ENCODE results near the gene SPOCK1. TPM values are rescaled to one million over a fixed set of nuclear protein-coding genes. Genes with fewer than 3 reads are reported as not detected.

Gene SPOCK1
- polyA plus RNA-seq, 1 donor = 6.3 TPM

GRCh38 chr5:137024044-137024443, 475.1 kb downstream of the SPOCK1 start:
- no peak overlapping the region for H3K4me3 ChIP-seq (ENCODE audit: low read length)
- DNase-seq = no peak
- no peaks in the 10 kb centered on the region for H3K4me1 ChIP-seq (ENCODE audit: control insufficient read depth, insufficient read depth, low read length)
- H3K9me3 ChIP-seq (ENCODE audit: control insufficient read depth, low read depth, low read length) = no peaks in the 10 kb centered on the region
- H3K36me3 ChIP-seq (ENCODE audit: control insufficient read depth, insufficient read depth, low read length) = no peaks in the 10 kb centered on the region
- no peak overlapping the region for H3K27ac ChIP-seq (ENCODE audit: low read length)
- peaks cover 3% of the 10 kb centered on the region for H3K27me3 ChIP-seq (ENCODE audit: control insufficient read depth, insufficient read depth, low read length)
- no CpG with 5 or more reads among the region's 4 CpGs for WGBS (ENCODE audit: insufficient coverage, low lambda C conversion rate)

GRCh38 chr5:137023371-137023770, 475.8 kb downstream of the SPOCK1 start:
- no peaks in the 10 kb centered on the region for H3K9me3 ChIP-seq (ENCODE audit: control insufficient read depth, low read depth, low read length)
- H3K27ac ChIP-seq (ENCODE audit: low read length) = no peak overlapping the region
- no CpG with 5 or more reads among the region's 5 CpGs for WGBS (ENCODE audit: insufficient coverage, low lambda C conversion rate)
- H3K4me3 ChIP-seq (ENCODE audit: low read length) = no peak overlapping the region
- no peaks in the 10 kb centered on the region for H3K4me1 ChIP-seq (ENCODE audit: control insufficient read depth, insufficient read depth, low read length)
- DNase-seq = no peak
- H3K27me3 ChIP-seq (ENCODE audit: control insufficient read depth, insufficient read depth, low read length) = peaks cover 3% of the 10 kb centered on the region
- H3K36me3 ChIP-seq (ENCODE audit: control insufficient read depth, insufficient read depth, low read length) = no peaks in the 10 kb centered on the region

DNA sequence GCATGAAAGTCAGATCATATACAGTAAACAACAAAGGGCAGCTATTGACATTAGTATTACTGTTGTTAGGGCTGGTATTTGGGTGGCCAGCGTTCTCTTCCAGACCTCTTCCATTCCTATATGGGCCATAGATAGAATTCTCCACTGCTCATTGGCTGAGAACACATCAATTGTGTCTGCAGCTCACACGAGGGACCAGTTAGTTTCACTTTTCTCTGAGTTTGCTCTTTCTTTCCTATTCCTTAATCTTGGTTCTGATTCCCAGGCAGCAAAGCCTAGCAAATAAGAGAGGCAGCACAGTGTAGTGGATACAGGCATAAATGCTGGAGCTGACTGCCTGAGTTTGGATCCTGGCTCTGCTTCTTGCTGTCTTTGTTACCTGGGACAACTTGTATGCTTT, 476.4 kb downstream of the SPOCK1 start:
- no peak for DNase-seq
- Histone ChIP-seq H3K27me3 (ENCODE audit: control insufficient read depth, insufficient read depth, low read length) (peaks cover 3% of the 10 kb centered on the region), H3K4me3 (ENCODE audit: low read length) (no peak overlapping the region), H3K27ac (ENCODE audit: low read length) (no peak overlapping the region), H3K4me1 (ENCODE audit: control insufficient read depth, insufficient read depth, low read length) (no peaks in the 10 kb centered on the region), H3K36me3 (ENCODE audit: control insufficient read depth, insufficient read depth, low read length) (no peaks in the 10 kb centered on the region), H3K9me3 (ENCODE audit: control insufficient read depth, low read depth, low read length) (no peaks in the 10 kb centered on the region)
- 56% methylated on average over 2 of the region's 2 CpGs for whole genome bisulfite sequencing (ENCODE audit: insufficient coverage, low lambda C conversion rate)

DNA sequence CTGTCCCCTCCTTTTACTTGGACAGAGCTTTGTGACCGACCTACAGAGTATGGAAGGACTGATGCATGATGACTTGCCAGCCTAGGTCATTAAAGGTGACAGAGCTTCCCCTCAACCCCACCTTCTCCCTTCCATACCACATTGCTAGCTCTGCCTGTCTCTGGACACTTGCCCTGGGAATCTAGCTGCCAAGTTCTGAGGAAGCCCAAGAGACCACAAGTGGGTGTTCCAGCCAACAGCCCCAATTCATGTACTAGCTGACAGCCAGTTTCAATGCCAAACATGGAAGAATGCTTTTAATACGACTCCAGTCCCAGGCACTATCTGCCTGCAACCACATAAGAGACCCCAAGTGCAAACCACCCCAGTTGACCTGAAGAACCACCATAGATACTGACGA, 477.1 kb downstream of the SPOCK1 start:
- H3K27ac ChIP-seq (ENCODE audit: low read length) = no peak overlapping the region
- no peaks in the 10 kb centered on the region for H3K36me3 ChIP-seq (ENCODE audit: control insufficient read depth, insufficient read depth, low read length)
- no peaks in the 10 kb centered on the region for H3K4me1 ChIP-seq (ENCODE audit: control insufficient read depth, insufficient read depth, low read length)
- peaks cover 3% of the 10 kb centered on the region for H3K27me3 ChIP-seq (ENCODE audit: control insufficient read depth, insufficient read depth, low read length)
- no peak for DNase-seq
- H3K9me3 ChIP-seq (ENCODE audit: control insufficient read depth, low read depth, low read length) = no peaks in the 10 kb centered on the region
- H3K4me3 ChIP-seq (ENCODE audit: low read length) = no peak overlapping the region
- WGBS (ENCODE audit: insufficient coverage, low lambda C conversion rate) = no CpG with 5 or more reads among the region's 3 CpGs

DNA sequence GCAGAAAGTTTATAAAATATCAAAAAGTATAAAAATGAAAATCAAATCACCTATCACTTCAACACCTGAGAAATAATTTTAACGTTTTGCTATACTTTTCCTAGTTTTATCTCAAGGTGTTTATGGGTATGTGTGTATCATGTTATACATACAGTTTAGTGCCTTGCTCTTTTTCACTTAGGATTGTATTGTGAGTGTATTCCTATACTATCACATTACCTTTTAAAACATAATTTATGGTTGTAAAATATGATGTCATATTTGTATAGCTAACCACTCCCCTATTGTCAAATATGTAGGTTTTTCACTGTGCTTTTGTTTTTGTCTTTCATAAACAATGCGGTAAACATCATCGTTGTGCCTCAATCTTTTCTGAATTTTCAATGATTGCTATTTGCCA, 479.9 kb downstream of the SPOCK1 start:
- DNase-seq = no peak
- WGBS (ENCODE audit: insufficient coverage, low lambda C conversion rate) = 85% methylated on average over 3 of the region's 3 CpGs
- Histone ChIP-seq H3K4me1 (ENCODE audit: control insufficient read depth, insufficient read depth, low read length) (no peaks in the 10 kb centered on the region), H3K9me3 (ENCODE audit: control insufficient read depth, low read depth, low read length) (no peaks in the 10 kb centered on the region), H3K27ac (ENCODE audit: low read length) (no peak overlapping the region), H3K36me3 (ENCODE audit: control insufficient read depth, insufficient read depth, low read length) (no peaks in the 10 kb centered on the region), H3K27me3 (ENCODE audit: control insufficient read depth, insufficient read depth, low read length) (peaks cover 7% of the 10 kb centered on the region), H3K4me3 (ENCODE audit: low read length) (no peak overlapping the region)

GRCh38 chr5:137016783-137017324, 482.3 kb downstream of the SPOCK1 start:
- H3K9me3 ChIP-seq (ENCODE audit: control insufficient read depth, low read depth, low read length) = no peaks in the 10 kb centered on the region
- no peak overlapping the region for H3K4me3 ChIP-seq (ENCODE audit: low read length)
- no peaks in the 10 kb centered on the region for H3K36me3 ChIP-seq (ENCODE audit: control insufficient read depth, insufficient read depth, low read length)
- peaks cover 4% of the 10 kb centered on the region for H3K27me3 ChIP-seq (ENCODE audit: control insufficient read depth, insufficient read depth, low read length)
- no peaks in the 10 kb centered on the region for H3K4me1 ChIP-seq (ENCODE audit: control insufficient read depth, insufficient read depth, low read length)
- no peak for DNase-seq
- WGBS (ENCODE audit: insufficient coverage, low lambda C conversion rate) = no CpG with 5 or more reads among the region's 5 CpGs
- H3K27ac ChIP-seq (ENCODE audit: low read length) = no peak overlapping the region

GRCh38 chr5:137015540-137016116, 483.5 kb downstream of the SPOCK1 start:
- no peaks in the 10 kb centered on the region for H3K9me3 ChIP-seq (ENCODE audit: control insufficient read depth, low read depth, low read length)
- no CpG with 5 or more reads among the region's 2 CpGs for WGBS (ENCODE audit: insufficient coverage, low lambda C conversion rate)
- no peaks in the 10 kb centered on the region for H3K36me3 ChIP-seq (ENCODE audit: control insufficient read depth, insufficient read depth, low read length)
- H3K27ac ChIP-seq (ENCODE audit: low read length) = no peak overlapping the region
- no peak for DNase-seq
- H3K4me3 ChIP-seq (ENCODE audit: low read length) = no peak overlapping the region
- H3K4me1 ChIP-seq (ENCODE audit: control insufficient read depth, insufficient read depth, low read length) = no peaks in the 10 kb centered on the region
- H3K27me3 ChIP-seq (ENCODE audit: control insufficient read depth, insufficient read depth, low read length) = peaks cover 4% of the 10 kb centered on the region

DNA sequence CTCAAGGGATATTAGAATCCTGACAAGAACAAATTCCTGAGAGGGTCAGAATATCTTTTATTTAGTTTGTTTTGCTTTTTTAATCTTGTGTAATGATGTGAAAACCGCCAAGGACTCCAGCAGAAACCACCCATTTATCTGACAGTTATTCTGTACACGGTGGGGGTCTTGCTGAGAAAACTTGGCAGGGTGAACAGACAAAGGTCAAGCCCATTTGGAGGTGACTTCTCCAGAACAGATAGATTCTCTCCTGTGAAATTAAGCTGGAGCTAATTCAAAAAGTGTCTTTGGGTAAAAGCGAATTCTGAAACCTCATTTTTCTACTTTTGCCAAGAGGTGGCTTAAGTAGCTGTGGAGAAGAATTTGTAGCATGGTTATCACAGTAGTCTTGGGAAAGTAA, 484.4 kb downstream of the SPOCK1 start:
- Histone ChIP-seq H3K4me3 (ENCODE audit: low read length) (no peak overlapping the region), H3K4me1 (ENCODE audit: control insufficient read depth, insufficient read depth, low read length) (no peaks in the 10 kb centered on the region), H3K9me3 (ENCODE audit: control insufficient read depth, low read depth, low read length) (no peaks in the 10 kb centered on the region), H3K27me3 (ENCODE audit: control insufficient read depth, insufficient read depth, low read length) (peaks cover 4% of the 10 kb centered on the region), H3K27ac (ENCODE audit: low read length) (no peak overlapping the region), H3K36me3 (ENCODE audit: control insufficient read depth, insufficient read depth, low read length) (no peaks in the 10 kb centered on the region)
- DNase-seq = no peak
- WGBS (ENCODE audit: insufficient coverage, low lambda C conversion rate) = no CpG with 5 or more reads among the region's 3 CpGs

- Histone ChIP-seq H3K27ac (ENCODE audit: low read length) (no peak overlapping the region), H3K4me1 (ENCODE audit: control insufficient read depth, insufficient read depth, low read length) (no peaks in the 10 kb centered on the region), H3K9me3 (ENCODE audit: control insufficient read depth, low read depth, low read length) (no peaks in the 10 kb centered on the region), H3K27me3 (ENCODE audit: control insufficient read depth, insufficient read depth, low read length) (no peaks in the 10 kb centered on the region), H3K4me3 (ENCODE audit: low read length) (no peak overlapping the region), H3K36me3 (ENCODE audit: control insufficient read depth, insufficient read depth, low read length) (no peaks in the 10 kb centered on the region)
- 50% methylated on average over 2 of the region's 3 CpGs for WGBS (ENCODE audit: insufficient coverage, low lambda C conversion rate)
- DNase-seq = no peak
These were observed 488.9 kb downstream of the SPOCK1 start for GRCh38 chr5:137010226-137010625.

GRCh38 chr5:137004279-137004678, 494.8 kb downstream of the SPOCK1 start:
- no peaks in the 10 kb centered on the region for H3K9me3 ChIP-seq (ENCODE audit: control insufficient read depth, low read depth, low read length)
- no peaks in the 10 kb centered on the region for H3K27me3 ChIP-seq (ENCODE audit: control insufficient read depth, insufficient read depth, low read length)
- no peaks in the 10 kb centered on the region for H3K4me1 ChIP-seq (ENCODE audit: control insufficient read depth, insufficient read depth, low read length)
- 100% methylated on average over 1 of the region's 2 CpGs for WGBS (ENCODE audit: insufficient coverage, low lambda C conversion rate)
- no peak overlapping the region for H3K27ac ChIP-seq (ENCODE audit: low read length)
- no peaks in the 10 kb centered on the region for H3K36me3 ChIP-seq (ENCODE audit: control insufficient read depth, insufficient read depth, low read length)
- H3K4me3 ChIP-seq (ENCODE audit: low read length) = no peak overlapping the region
- DNase-seq = no peak

DNA sequence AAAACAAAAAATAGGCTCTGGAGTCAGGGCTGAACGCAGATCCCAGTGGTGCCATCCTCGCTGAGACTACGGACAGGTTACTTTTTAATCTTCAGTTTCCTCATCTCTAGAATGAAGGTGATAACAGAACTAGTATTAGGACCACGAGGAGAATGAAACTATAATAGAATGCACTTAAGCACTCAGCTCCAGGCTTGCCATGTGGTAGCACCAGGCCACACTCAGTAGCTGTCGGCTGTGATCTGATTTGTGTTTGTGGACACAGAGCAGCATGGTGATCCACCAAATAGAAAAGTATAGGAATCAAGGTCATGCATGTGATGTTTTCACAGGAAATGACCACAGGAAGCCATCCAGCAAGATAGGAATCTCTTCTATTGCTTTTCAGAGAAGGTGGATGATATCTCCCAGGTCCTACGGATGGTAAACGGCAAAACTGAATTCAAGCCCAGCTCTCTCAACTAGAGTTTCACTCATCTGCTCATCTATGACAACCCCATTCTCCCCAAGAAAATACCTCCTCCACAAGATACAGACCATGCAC, 498.0 kb downstream of the SPOCK1 start:
- DNase-seq = no peak
- 100% methylated on average over 1 of the region's 7 CpGs for WGBS (ENCODE audit: insufficient coverage, low lambda C conversion rate)
- no peaks in the 10 kb centered on the region for H3K36me3 ChIP-seq (ENCODE audit: control insufficient read depth, insufficient read depth, low read length)

More for the DNA sequence above, 498.0 kb downstream of the SPOCK1 start:
- Histone ChIP-seq H3K27me3 (ENCODE audit: control insufficient read depth, insufficient read depth, low read length) (no peaks in the 10 kb centered on the region), H3K27ac (ENCODE audit: low read length) (no peak overlapping the region), H3K4me3 (ENCODE audit: low read length) (no peak overlapping the region), H3K9me3 (ENCODE audit: control insufficient read depth, low read depth, low read length) (no peaks in the 10 kb centered on the region), H3K4me1 (ENCODE audit: control insufficient read depth, insufficient read depth, low read length) (peaks cover 3% of the 10 kb centered on the region)
